Endothelial cell of umbilical vein (primary cell): ENCODE results near the gene KLHL18. TPM values are rescaled to one million over a fixed set of nuclear protein-coding genes. Genes with fewer than 3 reads are reported as not detected.

Experiments used
- BruUV-seq: library from RNA; stranded (reverse); fragments of 400-500 nt; replicated peaks from 2 replicates; lab custom pipeline; 2021; lab: Mats Ljungman, UMichigan
- CTCF ChIA-PET: fragments of 300-600, 350-600 bp; sonication (Branson Sonifier 250); formaldehyde crosslinking; loops from one replicate; lab custom pipeline; 2021; ENCODE audit warnings: antibody characterized with exemption, inconsistent platforms; lab: Charles Lee
- POLR2A ChIA-PET: fragments of 300-600, 350-600 bp; sonication (Branson Sonifier 250); formaldehyde crosslinking; loops from one replicate; lab custom pipeline; 2021; ENCODE audit warnings: antibody characterized with exemption, inconsistent platforms; lab: Charles Lee
- DNase-seq: peaks from one replicate; pipeline ENCODE4 v3.0.0-alpha.2; 2011; ENCODE audit warnings: low read depth, low spot score
- FAIRE-seq: peaks from 2 replicates; lab custom pipeline; 2011; peaks lifted over from hg19 to GRCh38; lab: Jason Lieb, UNC
- H2AFZ ChIP-seq: 2 replicates; pipeline ENCODE4 v1.6.0; 2012; ENCODE audit warnings: low read depth, low read length, control low read depth, inconsistent platforms
- H3K27ac ChIP-seq: 2 replicates; pipeline ENCODE4 v1.5.1; 2011; ENCODE audit warnings: low read depth, mild to moderate bottlenecking, control low read depth, low read length, moderate library complexity; ENCODE audit not compliant: insufficient read depth
- H3K27me3 ChIP-seq, 2 experiments: 2 replicates each; pipeline versions ENCODE4 v1.6.0 to v1.6.1; 2011; ENCODE audit warnings: low read length in 2 of 2, mixed read lengths in 1 of 2; ENCODE audit not compliant: control insufficient read depth in 2 of 2, insufficient read depth in 2 of 2
- H3K36me3 ChIP-seq, 2 experiments: 2 replicates in 1 of 2; 3 replicates in 1 of 2; pipeline ENCODE4 v1.5.1; 2011; ENCODE audit warnings: low read length in 2 of 2, mild to moderate bottlenecking in 1 of 2, moderate library complexity in 1 of 2; ENCODE audit not compliant: control insufficient read depth in 2 of 2, insufficient read depth in 2 of 2; ENCODE audit errors: extremely low read depth in 1 of 2
- H3K4me1 ChIP-seq: 3 replicates; pipeline ENCODE4 v1.5.1; 2011; ENCODE audit warnings: mild to moderate bottlenecking, low read length; ENCODE audit not compliant: control insufficient read depth, insufficient read depth; ENCODE audit errors: extremely low read depth
- H3K4me2 ChIP-seq: 2 replicates; pipeline ENCODE4 v1.6.1; 2011; ENCODE audit warnings: low read length, control low read depth, mixed read lengths; ENCODE audit not compliant: insufficient read depth
- H3K4me3 ChIP-seq, 3 experiments: fragments of 200-600 bp in 1 of 3; sonication (generic), shearing (Covaris generic) in 1 of 3; replicated peaks in 1 of 3; 2 replicates each; pipeline ENCODE4 v1.5.1; 2011 to 2016; ENCODE audit warnings: control low read depth in 3 of 3, low read length in 3 of 3, mild to moderate bottlenecking in 2 of 3, inconsistent platforms in 1 of 3, low read depth in 1 of 3, moderate library complexity in 1 of 3; ENCODE audit not compliant: insufficient read depth in 1 of 3
- H3K79me2 ChIP-seq: 2 replicates; pipeline ENCODE4 v1.6.0; 2012; ENCODE audit warnings: low read length, inconsistent platforms; ENCODE audit not compliant: control insufficient read depth, insufficient read depth
- H3K9ac ChIP-seq: replicated peaks from 2 replicates; pipeline ENCODE3; 2011; ENCODE audit warnings: low read length, control low read depth; ENCODE audit not compliant: insufficient read depth; ENCODE audit errors: extremely low read depth
- H3K9me1 ChIP-seq: replicated peaks from 3 replicates; pipeline ENCODE4 v1.6.0; 2011; ENCODE audit warnings: mild to moderate bottlenecking, low read length; ENCODE audit not compliant: control insufficient read depth, insufficient read depth; ENCODE audit errors: extremely low read depth
- H3K9me3 ChIP-seq: replicated peaks from 2 replicates; pipeline ENCODE4 v1.5.1; 2012; ENCODE audit warnings: low read length, inconsistent platforms; ENCODE audit not compliant: control insufficient read depth, insufficient read depth
- H4K20me1 ChIP-seq: replicated peaks from 2 replicates; pipeline ENCODE3; 2011; ENCODE audit warnings: mild to moderate bottlenecking, low read length; ENCODE audit not compliant: control insufficient read depth, insufficient read depth; ENCODE audit errors: extremely low read depth
- CTCF ChIP-seq, 2 donors: IDR thresholded peaks; 1 replicate in 1 of 2; 2 replicates in 1 of 2; pipeline ENCODE4 v1.5.1; 2011; ENCODE audit warnings: low read length in 2 of 2, mild to moderate bottlenecking in 2 of 2, moderate library complexity in 2 of 2, control low read depth in 1 of 2, inconsistent platforms in 1 of 2, low read depth in 1 of 2; ENCODE audit not compliant: insufficient read depth in 1 of 2; ENCODE audit errors: extremely low read depth in 1 of 2
- EZH2 ChIP-seq: IDR thresholded peaks from 2 replicates; pipeline ENCODE4 v1.6.1; 2012; ENCODE audit warnings: borderline replicate concordance, low read depth, mild to moderate bottlenecking, moderate library complexity, low read length, inconsistent platforms; ENCODE audit not compliant: severe bottlenecking
- FOS ChIP-seq: IDR thresholded peaks from 2 replicates; pipeline ENCODE4 v1.6.1; 2011; ENCODE audit warnings: mild to moderate bottlenecking, low read length, moderate library complexity, borderline replicate concordance; ENCODE audit not compliant: insufficient read depth
- GATA2 ChIP-seq: IDR thresholded peaks from 2 replicates; pipeline ENCODE4 v1.7.0; 2011; ENCODE audit warnings: low read depth, mild to moderate bottlenecking, moderate library complexity, mixed read lengths, low read length; ENCODE audit not compliant: insufficient read length, insufficient read depth
- JUN ChIP-seq: IDR thresholded peaks from 2 replicates; pipeline ENCODE4 v1.6.1; 2011; ENCODE audit warnings: borderline replicate concordance, low read depth; ENCODE audit not compliant: insufficient read length, insufficient read depth
- MAX ChIP-seq: IDR thresholded peaks from 2 replicates; pipeline ENCODE4 v1.6.1; 2011; ENCODE audit not compliant: insufficient read depth, insufficient read length
- MYC ChIP-seq: IDR thresholded peaks from one replicate; pipeline ENCODE4 v1.6.1; 2011; ENCODE audit warnings: mild to moderate bottlenecking, low read depth, low read length
- POLR2A ChIP-seq: IDR thresholded peaks from 2 replicates; pipeline ENCODE4 v1.6.1; 2012; ENCODE audit warnings: low read depth, mild to moderate bottlenecking, control low read depth, low read length
- POLR2AphosphoS5 ChIP-seq: IDR thresholded peaks from 2 replicates; pipeline ENCODE4 v1.6.1; 2012; ENCODE audit warnings: low read depth, mild to moderate bottlenecking, control low read depth, low read length, moderate library complexity; ENCODE audit not compliant: insufficient read depth
- dilution Hi-C: fragments of 300-500 bp; cut with MboI; formaldehyde crosslinking; loops from one replicate; pipeline ENCODE4 v1.15.0; 2019; ENCODE audit warnings: low sequenced_read_pairs; ENCODE audit not compliant: extremely low pct_ligation_motif_present
- intact Hi-C: fragments of 100-400 bp; cut with micrococcal nuclease; formaldehyde crosslinking; loops from one replicate; pipeline ENCODE4 v1.10.0; 2022
- polyA plus RNA-seq, 4 experiments: library from polyadenylated mRNA; depleted of rRNA in 3 of 4; stranded (reverse) in 3 of 4; unstranded in 1 of 4; fragments of >200 nt; gene quantifications; 2 replicates each; pipeline versions ENCODE4 v1.2.1 to v1.2.3, GENCODE V29; 2011 to 2012; ENCODE audit warnings: missing spikeins in 1 of 4
- total RNA-seq: library from RNA; stranded (reverse); gene quantifications from 2 replicates; pipeline ENCODE4 v1.2.3, GENCODE V29; 2021

Gene KLHL18
- total and polyA plus RNA-seq, 2 donors (not counting 3 experiments of a cell fraction or from before 2014, with no cell fraction given), result 43.4 to 58.1 TPM

GRCh38 chr3:47244531-47245100 is 38.1 kb upstream of the KLHL18 start:
- BruUV-seq, result no TSS peak
- Histone ChIP-seq H4K20me1 (no peaks in the 10 kb centered on the region), H3K9ac (no peak overlapping the region), H3K4me3 (no peak overlapping the region), H3K27ac (no peak overlapping the region), H3K4me1 (no peaks in the 10 kb centered on the region), H3K9me3 (no peaks in the 10 kb centered on the region), H3K27me3 (no peaks in the 10 kb centered on the region), H3K9me1 (no peaks in the 10 kb centered on the region), H3K4me2 (no peak overlapping the region), H2AFZ (no peak overlapping the region), H3K79me2 (no peaks in the 10 kb centered on the region), H3K36me3 (no peaks in the 10 kb centered on the region)
- dilution Hi-C loops (no loop called here), intact Hi-C loops (no loop called here)
- CTCF ChIA-PET, result no interaction called here
- TF ChIP-seq POLR2A (no peak), JUN (no peak), GATA2 (no peak), EZH2 (no peak), CTCF (IDR thresholded peaks at IDR 0.05; ENCODE audit: extremely low read depth in 1 of 2, insufficient read depth in 1 of 2, low read depth in 1 of 2, low read length in 2 of 2) (no peak), POLR2AphosphoS5 (no peak), FOS (no peak), MYC (no peak), MAX (no peak)
- no peak for DNase-seq
- POLR2A ChIA-PET, result no interaction called here
- FAIRE-seq, result no peak
